Umbilical cord (tissue), 2 donors: ENCODE data around the gene MCTP2. TPM values are rescaled to one million over a fixed set of nuclear protein-coding genes. Genes with fewer than 3 reads are reported as not detected.

Experiments used
- DNase-seq: peaks from one replicate; pipeline ENCODE4 v3.0.0-alpha.2; 2015; ENCODE audit warnings: low spot score
- total RNA-seq: library from RNA; depleted of rRNA; stranded (reverse); fragments of >200 nt; gene quantifications from one replicate; pipeline ENCODE4 v1.2.3, GENCODE V29; 2014; ENCODE audit warnings: low replicate concordance; ENCODE audit not compliant: insufficient read depth

MCTP2 gene
- total RNA-seq: 122 TPM

- DNase-seq: peak; percentile 93
Observed at GRCh38 chr15:94230883-94231722, at the start of gene MCTP2. Gene MCTP2, plus strand, starts transcription at chr15:94231561. Its CDS starts 66,705 bp downstream, at chr15:94298266.

DNA sequence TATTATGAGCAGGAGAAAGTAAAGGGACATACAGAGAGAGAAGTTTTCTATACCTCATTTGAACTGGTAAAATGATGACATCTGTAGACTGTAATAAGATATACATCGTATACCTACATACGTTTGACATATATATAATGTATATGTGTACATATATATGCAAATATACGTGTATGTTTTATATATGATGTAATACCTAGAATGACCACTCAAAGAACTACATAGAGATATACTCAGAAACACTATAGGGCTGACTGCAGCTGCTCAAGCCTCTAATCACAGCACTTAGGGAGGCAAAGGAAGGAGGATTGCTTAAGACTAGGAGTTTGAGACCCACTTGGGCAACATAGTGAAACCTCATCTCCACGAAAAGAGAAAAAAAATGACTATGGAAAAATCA is 48.5 kb upstream of the MCTP2 start:
- DNase-seq: no peak

GRCh38 chr15:94185547-94186236 is 45.7 kb upstream of the MCTP2 start:
- no peak for DNase-seq

- DNase-seq: no peak
Observed at GRCh38 chr15:94186770-94187331, 44.5 kb upstream of the MCTP2 start.

GRCh38 chr15:94193906-94194305 is 37.5 kb upstream of the MCTP2 start:
- no peak for DNase-seq

- DNase-seq: no peak
Observed at GRCh38 chr15:94196531-94196930, 34.8 kb upstream of the MCTP2 start.

DNA sequence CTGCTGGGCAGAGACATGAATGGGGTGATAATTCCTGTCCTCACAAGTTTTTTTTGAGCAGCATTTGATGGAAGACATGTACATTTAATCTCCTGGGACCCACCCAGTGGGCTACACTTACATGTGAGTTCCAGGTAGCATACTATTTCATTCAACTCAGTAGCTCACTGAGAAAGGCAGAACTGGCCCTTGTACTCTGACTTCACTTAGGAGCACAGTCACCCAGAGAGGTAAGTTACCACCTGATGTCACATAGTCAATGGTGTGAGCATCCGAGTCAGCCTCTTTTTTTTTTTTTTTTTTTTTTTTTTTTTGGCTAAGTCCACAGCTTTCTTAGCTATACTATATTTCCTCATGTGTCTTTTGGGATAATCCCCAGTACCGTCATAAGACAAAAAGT is 32.7 kb upstream of the MCTP2 start:
- no peak for DNase-seq

DNA sequence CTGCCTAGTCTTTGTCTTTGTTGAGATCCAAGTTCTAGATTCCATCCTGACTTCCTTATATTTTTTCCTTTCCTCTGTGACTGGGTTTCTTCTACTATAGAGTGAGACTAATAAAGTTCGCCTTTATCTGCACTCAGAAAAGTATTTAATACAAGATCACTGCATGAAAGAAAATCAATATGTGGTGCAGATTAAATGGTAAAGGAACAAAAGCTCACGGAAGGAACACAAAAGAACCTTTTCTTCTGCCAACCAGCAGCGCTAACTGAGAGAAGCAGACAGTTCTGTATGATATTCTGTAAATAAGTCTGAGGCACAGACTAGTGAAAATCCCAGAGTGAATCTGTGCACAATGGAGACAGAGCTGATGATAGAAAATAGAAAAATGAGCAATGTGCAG is 31.6 kb upstream of the MCTP2 start:
- DNase-seq: no peak

GRCh38 chr15:94203306-94203705 is 28.1 kb upstream of the MCTP2 start:
- DNase-seq: no peak

DNA sequence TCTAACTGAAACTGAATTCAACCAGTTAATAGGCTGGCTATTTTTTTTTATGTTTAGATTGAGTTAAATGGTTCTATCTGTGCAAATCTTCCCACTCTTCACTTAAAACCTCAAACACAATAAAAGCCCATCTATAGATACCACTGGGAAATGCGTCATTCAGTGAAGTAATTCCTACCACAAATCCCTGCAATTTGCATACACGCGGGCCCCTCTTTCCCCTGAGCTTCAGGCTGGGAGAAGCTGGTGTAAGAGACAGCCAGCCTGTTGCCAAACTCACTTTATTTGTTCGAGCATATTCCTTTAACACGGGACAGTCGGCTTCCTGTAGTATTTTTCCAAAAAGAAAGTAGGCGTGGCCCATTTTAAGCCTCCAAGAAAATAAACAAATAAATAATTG is 26.0 kb upstream of the MCTP2 start:
- no peak for DNase-seq

GRCh38 chr15:94206463-94207167 is 24.7 kb upstream of the MCTP2 start:
- DNase-seq: no peak

DNA sequence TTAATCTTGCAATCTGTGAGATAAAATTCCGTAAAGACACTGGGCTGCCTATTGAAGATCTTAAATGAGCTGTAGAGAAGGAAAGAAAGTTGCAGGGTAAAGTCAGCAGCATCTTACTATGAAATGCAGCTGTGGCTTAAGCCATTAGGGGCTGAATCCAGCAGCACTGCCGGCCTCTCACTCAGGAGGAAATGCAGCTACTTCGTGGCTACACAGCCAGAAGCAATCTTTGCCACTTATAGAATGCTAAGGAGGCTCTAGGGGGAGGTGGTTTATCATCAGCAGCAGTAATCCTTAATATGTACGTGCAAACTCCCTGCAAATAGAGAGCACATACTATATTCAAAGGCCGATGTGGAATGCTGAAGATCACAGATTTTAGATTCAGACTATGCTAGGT is 19.1 kb upstream of the MCTP2 start:
- no peak for DNase-seq

DNA sequence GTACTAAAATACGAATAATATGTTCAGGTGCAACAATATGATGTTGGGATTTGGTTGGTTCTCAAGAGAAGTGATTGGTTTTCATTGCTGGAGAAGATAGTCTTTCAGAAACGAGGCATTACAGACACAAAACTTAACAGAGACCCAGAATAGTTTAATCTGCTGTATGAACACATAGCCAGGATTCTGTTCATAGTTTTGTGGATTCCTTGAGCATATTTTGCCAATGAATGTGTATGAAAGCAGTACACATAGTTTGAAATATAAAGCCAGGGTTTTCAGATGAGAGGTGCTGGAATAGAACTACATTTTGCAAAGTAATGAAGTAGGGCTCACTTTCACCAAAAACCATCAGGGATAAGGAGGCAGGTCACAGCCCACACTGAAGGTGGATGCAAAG is 5.7 kb upstream of the MCTP2 start:
- peak; percentile 62 for DNase-seq

DNA sequence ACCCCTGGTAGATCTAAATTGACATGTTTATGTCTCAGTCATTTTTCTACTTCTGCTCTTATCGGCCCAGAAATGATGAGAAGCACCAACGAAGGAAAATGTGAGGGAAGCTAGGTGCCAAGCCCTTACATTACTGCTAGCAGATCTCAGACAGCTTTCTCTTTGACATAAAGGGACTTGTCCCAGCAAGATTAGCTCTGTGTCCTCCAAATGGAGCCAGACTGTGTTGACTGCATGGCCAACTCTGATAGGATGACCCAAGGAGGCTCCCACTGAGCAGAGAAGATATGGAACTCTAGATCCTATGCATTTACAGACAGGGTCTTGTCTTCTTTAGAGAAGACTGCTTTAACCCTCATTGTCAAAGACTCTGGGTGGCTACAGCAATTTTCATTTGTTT is 2.8 kb upstream of the MCTP2 start:
- no peak for DNase-seq

DNA sequence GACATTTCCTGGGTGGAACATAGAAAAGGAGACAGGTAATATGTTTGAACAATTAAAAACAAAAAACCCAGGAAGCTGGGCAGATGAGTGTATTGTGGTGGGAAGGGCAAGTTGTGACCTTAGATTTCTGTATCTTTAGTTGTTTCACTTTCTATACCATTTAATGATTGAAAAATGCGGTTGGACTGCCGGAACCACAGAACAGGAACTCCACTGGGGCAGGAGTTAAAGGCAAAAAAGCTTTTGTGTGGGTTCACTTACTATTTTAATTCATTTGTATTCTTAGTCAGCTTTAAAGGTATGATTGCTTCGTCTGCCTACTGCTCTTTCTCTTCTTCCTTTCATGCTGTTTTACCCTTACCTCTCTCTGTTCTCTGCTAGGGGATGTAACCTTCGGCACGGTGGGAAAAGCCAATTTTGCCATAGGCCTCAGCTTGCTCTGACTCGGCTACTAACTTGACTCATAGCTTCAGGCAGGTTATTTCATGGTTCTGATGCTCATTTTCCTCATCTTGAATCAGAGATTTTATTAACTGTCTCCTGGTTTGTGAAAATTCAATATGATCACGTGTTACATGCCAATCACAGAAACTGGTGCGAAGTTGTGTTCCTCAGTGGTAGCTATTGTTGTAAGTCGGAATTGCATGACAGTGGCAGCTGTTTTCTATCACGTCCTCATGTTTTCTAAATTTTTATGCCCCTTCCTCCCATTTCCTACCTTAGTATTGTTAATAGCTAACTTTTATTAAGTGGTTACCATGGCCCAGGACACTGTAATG is 1.6 kb upstream of the MCTP2 start:
- DNase-seq: no peak

- DNase-seq: peak; percentile 69
Observed at GRCh38 chr15:94230431-94230882, 904 bp upstream of the MCTP2 start.

DNA sequence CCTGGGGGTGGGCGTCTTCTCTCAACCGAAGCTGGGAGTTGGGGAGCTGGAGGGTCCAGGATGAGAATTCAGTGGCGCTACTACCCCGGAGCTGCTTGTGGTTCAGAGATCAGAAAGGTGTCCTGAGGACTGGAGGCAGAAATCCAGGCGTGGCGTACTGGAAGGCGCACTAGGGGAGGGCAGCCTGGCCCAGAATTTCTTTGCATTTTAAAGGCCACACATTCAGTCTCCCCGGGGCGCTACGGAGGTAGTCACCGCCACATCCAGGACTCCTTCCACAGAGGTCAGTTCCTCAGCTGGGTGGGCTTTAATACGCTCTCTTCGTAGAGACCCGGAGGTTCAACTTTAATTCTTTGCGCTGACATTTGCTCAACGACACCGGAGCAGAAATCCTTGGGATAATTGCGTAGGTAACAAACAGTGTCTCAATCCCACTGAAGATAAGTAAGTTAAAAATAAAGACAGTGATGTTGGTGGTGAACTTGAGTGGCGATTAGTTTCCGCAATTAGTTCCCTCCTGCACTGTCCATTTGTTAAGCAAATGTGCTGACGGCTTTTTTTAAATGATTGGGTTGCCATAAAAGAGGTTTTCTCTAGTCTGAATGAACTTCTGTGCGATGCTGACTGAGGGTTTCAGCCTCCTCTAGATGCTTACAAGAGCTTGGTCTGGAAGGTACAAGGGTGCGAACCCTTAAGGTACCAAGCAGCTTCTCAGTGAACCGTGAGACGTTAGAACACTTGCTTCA is 535 bp downstream of the MCTP2 start:
- DNase-seq: no peak

DNA sequence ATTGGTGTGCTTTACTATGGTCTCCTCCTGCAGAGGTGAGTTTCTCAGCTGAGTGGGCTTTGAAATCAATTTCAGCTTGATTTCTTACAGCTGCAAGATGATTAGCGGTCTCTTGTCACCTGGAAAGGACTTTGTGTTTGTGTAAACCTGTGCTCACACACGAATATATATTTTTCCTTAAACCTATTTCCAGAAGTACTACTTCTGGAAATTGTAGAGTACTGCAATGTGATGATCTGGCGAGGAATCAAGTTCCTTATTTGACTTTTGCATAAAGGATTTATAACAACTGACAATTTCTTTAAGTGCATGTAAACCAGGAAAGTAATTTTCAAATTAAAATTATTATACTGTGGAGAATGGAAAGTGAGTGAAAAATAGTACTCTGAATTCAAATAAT is 2.1 kb downstream of the MCTP2 start:
- DNase-seq: no peak

DNA sequence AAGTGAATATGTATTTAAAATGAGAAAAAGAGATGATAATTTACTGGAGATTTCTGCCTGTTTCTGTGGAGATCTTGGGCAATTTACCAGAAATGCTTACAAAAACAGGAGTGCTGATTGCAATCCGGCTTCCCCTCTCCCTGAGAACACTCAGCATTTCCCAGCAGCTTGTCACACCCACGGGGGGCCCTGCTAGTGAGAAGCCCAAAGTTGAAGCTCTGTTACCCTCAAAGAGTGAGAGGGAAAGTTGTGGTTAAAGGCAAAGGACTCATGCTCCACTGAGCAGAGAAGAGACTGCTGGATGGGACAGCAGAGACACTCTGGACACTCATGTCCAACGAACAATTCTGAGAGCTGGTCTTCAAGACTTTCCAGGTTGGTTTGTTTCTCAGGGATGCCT is 2.9 kb downstream of the MCTP2 start:
- no peak for DNase-seq

- DNase-seq: no peak
Observed at GRCh38 chr15:94235041-94235440, 3.7 kb downstream of the MCTP2 start.

DNA sequence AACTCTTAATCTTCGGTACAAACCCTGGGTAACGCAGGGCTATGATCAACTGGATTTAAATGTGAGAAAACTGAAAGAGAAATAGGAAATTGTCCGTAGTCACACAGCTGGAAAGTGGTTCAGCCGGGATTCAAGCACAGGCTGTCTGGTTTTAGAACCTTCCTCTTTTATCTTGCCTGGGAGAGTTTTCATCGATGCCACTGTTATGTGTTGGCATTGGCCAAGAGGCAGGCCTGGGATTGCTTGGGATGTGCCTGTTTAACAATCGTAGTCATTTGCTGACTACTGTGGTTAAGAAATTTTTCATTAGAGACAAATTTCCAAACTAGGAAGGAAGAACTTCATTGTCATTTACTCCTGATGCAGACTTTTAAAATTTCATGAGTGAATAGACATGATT is 4.3 kb downstream of the MCTP2 start:
- DNase-seq: no peak
